ENCODE results near the gene DIAPH2.

Gene DIAPH2

GRCh38 chrX:97000682-97001368 lies 316.2 kb downstream of the DIAPH2 start:
- no peak for ATAC-seq
- no peak for TF ChIP-seq ZNF70 (CRISPR knock-in tag; IDR thresholded peaks at IDR 0.05)
- no peak for TF ChIP-seq PPARA (CRISPR knock-in tag; IDR thresholded peaks at IDR 0.05; ENCODE audit: borderline replicate concordance)
- TF ChIP-seq TCF4 (CRISPR knock-in tag; IDR thresholded peaks at IDR 0.05; ENCODE audit: borderline replicate concordance): no peak
- no peak for TF ChIP-seq ZNF565 (CRISPR knock-in tag; conservative IDR thresholded peaks at IDR 0.05; ENCODE audit: low read depth)
- no peak for TF ChIP-seq ESRRG (CRISPR knock-in tag; IDR thresholded peaks at IDR 0.05)
- no peak for TF ChIP-seq OSR1 (CRISPR knock-in tag; IDR thresholded peaks at IDR 0.05)
- TF ChIP-seq RARB (CRISPR knock-in tag; IDR thresholded peaks at IDR 0.05): no peak
- no peak for TF ChIP-seq TSHZ2 (CRISPR knock-in tag; IDR thresholded peaks at IDR 0.05)
- TF ChIP-seq CREB5 (CRISPR knock-in tag; IDR thresholded peaks at IDR 0.05; ENCODE audit: low read depth): no peak

- TF ChIP-seq POU6F1 (CRISPR knock-in tag; IDR thresholded peaks at IDR 0.05; ENCODE audit: borderline replicate concordance, low read depth) (no peak), TCF4 (CRISPR knock-in tag; IDR thresholded peaks at IDR 0.05; ENCODE audit: borderline replicate concordance) (no peak)
- no peak for ATAC-seq
Observed at GRCh38 chrX:97006167-97006566, 321.5 kb downstream of the DIAPH2 start.

- TF ChIP-seq BACH2 (CRISPR knock-in tag; IDR thresholded peaks at IDR 0.05; ENCODE audit: borderline replicate concordance) (no peak), TSHZ2 (CRISPR knock-in tag; IDR thresholded peaks at IDR 0.05) (no peak), CSDC2 (CRISPR knock-in tag; IDR thresholded peaks at IDR 0.05) (no peak), PPARA (CRISPR knock-in tag; IDR thresholded peaks at IDR 0.05; ENCODE audit: borderline replicate concordance) (no peak), GLIS3 (CRISPR knock-in tag; IDR thresholded peaks at IDR 0.05) (no peak), PATZ1 (CRISPR knock-in tag; IDR thresholded peaks at IDR 0.05; ENCODE audit: borderline replicate concordance) (no peak), ZFP30 (CRISPR knock-in tag; IDR thresholded peaks at IDR 0.05) (no peak), ESRRG (CRISPR knock-in tag; IDR thresholded peaks at IDR 0.05) (no peak), TOX (CRISPR knock-in tag; IDR thresholded peaks at IDR 0.05; ENCODE audit: borderline replicate concordance) (no peak), ZFP3 (CRISPR knock-in tag; IDR thresholded peaks at IDR 0.05) (no peak), ARNTL (CRISPR knock-in tag; IDR thresholded peaks at IDR 0.05; ENCODE audit: borderline replicate concordance, low read depth) (no peak), SNAI2 (CRISPR knock-in tag; IDR thresholded peaks at IDR 0.05) (no peak)
- ATAC-seq: no peak
Observed at GRCh38 chrX:97009391-97009790, 324.7 kb downstream of the DIAPH2 start.
